Skeletal muscle cell (primary cell): Measurements from ENCODE around the gene MCM9.

Experiments
- DNase-seq: peaks from one replicate; pipeline ENCODE4 v3.0.0-alpha.2; 2010; ENCODE audit warnings: low read depth
- H3K4me3 ChIP-seq: 2 replicates; pipeline ENCODE4 v1.5.1; 2011; ENCODE audit warnings: low read depth, mild to moderate bottlenecking, control low read depth, low read length, moderate library complexity

Gene MCM9

GRCh38 chr6:118934461-118935330, at the start of gene MCM9:
TSS of gene MCM9 (minus strand) at chr6:118935159. CDS start at chr6:118931723, 3,436 bp downstream.
- peak within 1 kb of the TSS; percentile 89 for H3K4me3 ChIP-seq
- peak; percentile 61 for DNase-seq

- DNase-seq: no peak
- no peak overlapping the region for H3K4me3 ChIP-seq
Observed at GRCh38 chr6:118984342-118984741, 49.4 kb upstream of the MCM9 start.

GRCh38 chr6:118982575-118982911, 47.6 kb upstream of the MCM9 start:
- DNase-seq: no peak

GRCh38 chr6:118981884-118982574, 47.1 kb upstream of the MCM9 start:
- DNase-seq: no peak
- H3K4me3 ChIP-seq: no peak overlapping the region

More at GRCh38 chr6:118982575-118982911, 47.6 kb upstream of the MCM9 start:
- no peak overlapping the region for H3K4me3 ChIP-seq

- no peak overlapping the region for H3K4me3 ChIP-seq
- peak; percentile 45 for DNase-seq
Observed at GRCh38 chr6:118980063-118980462, 45.1 kb upstream of the MCM9 start.

GRCh38 chr6:118974790-118975189, 39.8 kb upstream of the MCM9 start:
- no peak for DNase-seq
- H3K4me3 ChIP-seq: no peak overlapping the region

GRCh38 chr6:118971682-118972081, 36.7 kb upstream of the MCM9 start:
- no peak for DNase-seq
- no peak overlapping the region for H3K4me3 ChIP-seq

GRCh38 chr6:118970866-118971265, 35.9 kb upstream of the MCM9 start:
- DNase-seq: no peak
- no peak overlapping the region for H3K4me3 ChIP-seq

GRCh38 chr6:118968416-118968815, 33.5 kb upstream of the MCM9 start:
- no peak overlapping the region for H3K4me3 ChIP-seq
- DNase-seq: no peak

- H3K4me3 ChIP-seq: no peak overlapping the region
- no peak for DNase-seq
Observed at GRCh38 chr6:118967239-118967638, 32.3 kb upstream of the MCM9 start.

GRCh38 chr6:118965843-118966370, 30.9 kb upstream of the MCM9 start:
- no peak overlapping the region for H3K4me3 ChIP-seq
- no peak for DNase-seq

GRCh38 chr6:118965371-118965770, 30.4 kb upstream of the MCM9 start:
- H3K4me3 ChIP-seq: no peak overlapping the region
- DNase-seq: no peak

- no peak for DNase-seq
Observed at GRCh38 chr6:118963003-118963402, 28.0 kb upstream of the MCM9 start.

GRCh38 chr6:118959903-118960302, 24.9 kb upstream of the MCM9 start:
- DNase-seq: no peak
- H3K4me3 ChIP-seq: no peak overlapping the region

More at GRCh38 chr6:118963003-118963402, 28.0 kb upstream of the MCM9 start:
- H3K4me3 ChIP-seq: no peak overlapping the region

GRCh38 chr6:118953391-118953790, 18.4 kb upstream of the MCM9 start:
- DNase-seq: no peak
- no peak overlapping the region for H3K4me3 ChIP-seq

GRCh38 chr6:118952683-118953082, 17.7 kb upstream of the MCM9 start:
- no peak overlapping the region for H3K4me3 ChIP-seq
- DNase-seq: no peak

- no peak for DNase-seq
- H3K4me3 ChIP-seq: no peak overlapping the region
Observed at GRCh38 chr6:118945217-118945616, 10.3 kb upstream of the MCM9 start.

- DNase-seq: no peak
- H3K4me3 ChIP-seq: no peak overlapping the region
Observed at GRCh38 chr6:118940770-118941169, 5.8 kb upstream of the MCM9 start.

- no peak overlapping the region for H3K4me3 ChIP-seq
- no peak for DNase-seq
Observed at GRCh38 chr6:118939683-118940082, 4.7 kb upstream of the MCM9 start.

GRCh38 chr6:118935978-118936703, 1.2 kb upstream of the MCM9 start:
- DNase-seq: no peak
- no peak overlapping the region for H3K4me3 ChIP-seq
